Parathyroid adenoma (tissue), 2 donors: ENCODE data around the gene PDK1.

ENCODE experiments used
- H2AFZ ChIP-seq: fragments of 300-600 bp; sonication (generic); one replicate; pipeline ENCODE4 v1.7.0; 2017; ENCODE audit warnings: antibody characterized with exemption, mild to moderate bottlenecking
- H3K27ac ChIP-seq: fragments of 300-600 bp; sonication (generic); one replicate; pipeline ENCODE4 v1.7.0; 2017
- H3K27me3 ChIP-seq: fragments of 300-600 bp; sonication (generic); one replicate; pipeline ENCODE4 v1.7.0; 2017; ENCODE audit warnings: low read length; ENCODE audit not compliant: control insufficient read depth, insufficient read depth
- H3K36me3 ChIP-seq: fragments of 300-600 bp; sonication (generic); one replicate; pipeline ENCODE4 v1.7.0; 2017; ENCODE audit warnings: low read length; ENCODE audit not compliant: control insufficient read depth, insufficient read depth
- H3K4me1 ChIP-seq: fragments of 300-600 bp; sonication (generic); one replicate; pipeline ENCODE4 v1.7.0; 2017; ENCODE audit warnings: control low read depth
- H3K4me2 ChIP-seq: fragments of 300-600 bp; sonication (generic); one replicate; pipeline ENCODE4 v1.7.0; 2017; ENCODE audit warnings: low read length
- H3K4me3 ChIP-seq: fragments of 300-600 bp; sonication (generic); one replicate; pipeline ENCODE4 v1.7.0; 2017; ENCODE audit warnings: low read depth, low read length
- H3K79me2 ChIP-seq: fragments of 300-600 bp; sonication (generic); one replicate; pipeline ENCODE4 v1.7.0; 2017; ENCODE audit warnings: control low read depth
- H3K9ac ChIP-seq: fragments of 300-600 bp; sonication (generic); one replicate; pipeline ENCODE4 v1.7.0; 2017; ENCODE audit warnings: mild to moderate bottlenecking
- H3K9me3 ChIP-seq: fragments of 300-600 bp; sonication (generic); one replicate; pipeline ENCODE4 v1.7.0; 2017; ENCODE audit warnings: low read length; ENCODE audit not compliant: control insufficient read depth
- CTCF ChIP-seq: fragments of 300-600 bp; sonication (generic); IDR thresholded peaks from one replicate; pipeline ENCODE4 v1.7.0; 2017; ENCODE audit warnings: antibody characterized with exemption, mild to moderate bottlenecking
- donor health status: primary hyperparathyroidism.

Gene PDK1

GRCh38 chr2:172613040-172613439, 57.1 kb downstream of the PDK1 start:
- Histone ChIP-seq H3K9me3 (no peaks in the 10 kb centered on the region), H3K27ac (no peak overlapping the region), H3K27me3 (no peaks in the 10 kb centered on the region), H3K4me2 (no peak overlapping the region), H3K9ac (no peak overlapping the region), H3K4me3 (no peak overlapping the region), H3K4me1 (no peaks in the 10 kb centered on the region), H3K36me3 (no peaks in the 10 kb centered on the region), H3K79me2 (no peaks in the 10 kb centered on the region), H2AFZ (no peak overlapping the region)
- TF ChIP-seq CTCF: no peak

- Histone ChIP-seq H3K27me3 (no peaks in the 10 kb centered on the region), H3K4me1 (no peaks in the 10 kb centered on the region), H2AFZ (no peak overlapping the region), H3K4me3 (no peak overlapping the region), H3K4me2 (no peak overlapping the region), H3K79me2 (no peaks in the 10 kb centered on the region), H3K36me3 (no peaks in the 10 kb centered on the region), H3K9me3 (no peaks in the 10 kb centered on the region), H3K27ac (no peak overlapping the region), H3K9ac (no peak overlapping the region)
- no peak for TF ChIP-seq CTCF
Observed at GRCh38 chr2:172613615-172614231, 57.8 kb downstream of the PDK1 start.

- Histone ChIP-seq H3K4me2 (no peak overlapping the region), H3K9ac (no peak overlapping the region), H3K79me2 (no peaks in the 10 kb centered on the region), H3K27ac (no peak overlapping the region), H3K4me1 (no peaks in the 10 kb centered on the region), H2AFZ (no peak overlapping the region), H3K27me3 (no peaks in the 10 kb centered on the region), H3K4me3 (no peak overlapping the region), H3K9me3 (no peaks in the 10 kb centered on the region), H3K36me3 (no peaks in the 10 kb centered on the region)
- TF ChIP-seq CTCF: no peak
Observed at GRCh38 chr2:172614932-172615331, 59.0 kb downstream of the PDK1 start.

GRCh38 chr2:172615727-172616261, 59.9 kb downstream of the PDK1 start:
- no peaks in the 10 kb centered on the region for H3K27me3 ChIP-seq
- no peaks in the 10 kb centered on the region for H3K79me2 ChIP-seq
- H3K27ac ChIP-seq: no peak overlapping the region
- H3K4me2 ChIP-seq: no peak overlapping the region
- no peaks in the 10 kb centered on the region for H3K36me3 ChIP-seq
- no peak for TF ChIP-seq CTCF
- H3K9ac ChIP-seq: no peak overlapping the region
- H2AFZ ChIP-seq: no peak overlapping the region
- no peaks in the 10 kb centered on the region for H3K9me3 ChIP-seq
- no peaks in the 10 kb centered on the region for H3K4me1 ChIP-seq
- H3K4me3 ChIP-seq: no peak overlapping the region

- TF ChIP-seq CTCF: no peak
- no peaks in the 10 kb centered on the region for H3K79me2 ChIP-seq
- H3K4me1 ChIP-seq: no peaks in the 10 kb centered on the region
- H3K36me3 ChIP-seq: no peaks in the 10 kb centered on the region
- H3K9ac ChIP-seq: no peak overlapping the region
- no peak overlapping the region for H3K4me2 ChIP-seq
- H3K27ac ChIP-seq: no peak overlapping the region
- no peak overlapping the region for H2AFZ ChIP-seq
- no peak overlapping the region for H3K4me3 ChIP-seq
- no peaks in the 10 kb centered on the region for H3K9me3 ChIP-seq
- H3K27me3 ChIP-seq: no peaks in the 10 kb centered on the region
Observed at GRCh38 chr2:172617115-172617514, 61.2 kb downstream of the PDK1 start.
